ENCODE data around the gene MOCOS. TPM values are rescaled to one million over a fixed set of nuclear protein-coding genes. Genes with fewer than 3 reads are reported as not detected.

Gene MOCOS
- total and polyA plus RNA-seq, 2 donors from 2014 or later: 1.1 to 5.8 TPM

DNA sequence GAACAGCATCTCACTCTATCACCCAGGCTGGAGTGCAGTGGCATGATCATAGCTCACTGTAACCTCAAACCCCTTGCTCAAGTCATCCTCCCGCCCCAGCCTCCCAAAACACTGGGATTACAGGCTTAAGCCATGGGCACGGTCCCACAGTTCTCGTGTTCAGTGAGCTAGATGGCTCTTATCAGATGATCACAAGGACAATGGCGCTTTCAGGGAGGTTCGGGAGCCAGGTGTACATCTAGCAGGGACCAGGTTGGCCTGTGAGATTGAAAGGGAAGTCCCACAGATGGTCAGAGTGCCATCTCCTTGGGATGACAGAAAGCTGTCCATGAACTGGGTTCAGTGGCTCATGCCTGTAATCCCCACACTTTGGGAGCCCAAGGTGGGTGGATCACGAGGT is 96.2 kb downstream of the MOCOS start:
- no peaks in the 10 kb centered on the region for H3K9me3 ChIP-seq (ENCODE audit: control insufficient read depth in 2 of 3, insufficient read depth in 1 of 3, low read length in 3 of 3)
- no peak for FAIRE-seq
- no peaks in the 10 kb centered on the region for H3K36me3 ChIP-seq (ENCODE audit: control insufficient read depth in 2 of 3, insufficient read depth in 3 of 3, low read length in 3 of 3)
- H3K27ac ChIP-seq (ENCODE audit: low read depth in 2 of 2, low read length in 2 of 2): no peak overlapping the region
- H3K27me3 ChIP-seq (ENCODE audit: control insufficient read depth, insufficient read depth, low read length): no peaks in the 10 kb centered on the region
- intact Hi-C loops (cut with DNase I): loop anchor here (10.0 kb wide), 2 partner anchors 189 to 269 kb away; no protein-coding TSS in a partner anchor
- no peak for DNase-seq
- H3K4me3 ChIP-seq (ENCODE audit: low read length in 3 of 3): no peak overlapping the region
- TF ChIP-seq, protein P1, sequence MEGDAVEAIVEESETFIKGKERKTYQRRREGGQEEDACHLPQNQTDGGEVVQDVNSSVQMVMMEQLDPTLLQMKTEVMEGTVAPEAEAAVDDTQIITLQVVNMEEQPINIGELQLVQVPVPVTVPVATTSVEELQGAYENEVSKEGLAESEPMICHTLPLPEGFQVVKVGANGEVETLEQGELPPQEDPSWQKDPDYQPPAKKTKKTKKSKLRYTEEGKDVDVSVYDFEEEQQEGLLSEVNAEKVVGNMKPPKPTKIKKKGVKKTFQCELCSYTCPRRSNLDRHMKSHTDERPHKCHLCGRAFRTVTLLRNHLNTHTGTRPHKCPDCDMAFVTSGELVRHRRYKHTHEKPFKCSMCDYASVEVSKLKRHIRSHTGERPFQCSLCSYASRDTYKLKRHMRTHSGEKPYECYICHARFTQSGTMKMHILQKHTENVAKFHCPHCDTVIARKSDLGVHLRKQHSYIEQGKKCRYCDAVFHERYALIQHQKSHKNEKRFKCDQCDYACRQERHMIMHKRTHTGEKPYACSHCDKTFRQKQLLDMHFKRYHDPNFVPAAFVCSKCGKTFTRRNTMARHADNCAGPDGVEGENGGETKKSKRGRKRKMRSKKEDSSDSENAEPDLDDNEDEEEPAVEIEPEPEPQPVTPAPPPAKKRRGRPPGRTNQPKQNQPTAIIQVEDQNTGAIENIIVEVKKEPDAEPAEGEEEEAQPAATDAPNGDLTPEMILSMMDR (IDR thresholded peaks at IDR 0.05; ENCODE audit: borderline replicate concordance, extremely low read depth, insufficient read depth): no peak
- H3K4me1 ChIP-seq (ENCODE audit: control insufficient read depth in 2 of 3, insufficient read depth in 2 of 3, low read depth in 1 of 3, low read length in 3 of 3): peaks cover 0 to 3% (median 0%) of the 10 kb centered on the region in 3 donors
- no peak overlapping the region for H3K9ac ChIP-seq (ENCODE audit: low read length in 3 of 3)

DNA sequence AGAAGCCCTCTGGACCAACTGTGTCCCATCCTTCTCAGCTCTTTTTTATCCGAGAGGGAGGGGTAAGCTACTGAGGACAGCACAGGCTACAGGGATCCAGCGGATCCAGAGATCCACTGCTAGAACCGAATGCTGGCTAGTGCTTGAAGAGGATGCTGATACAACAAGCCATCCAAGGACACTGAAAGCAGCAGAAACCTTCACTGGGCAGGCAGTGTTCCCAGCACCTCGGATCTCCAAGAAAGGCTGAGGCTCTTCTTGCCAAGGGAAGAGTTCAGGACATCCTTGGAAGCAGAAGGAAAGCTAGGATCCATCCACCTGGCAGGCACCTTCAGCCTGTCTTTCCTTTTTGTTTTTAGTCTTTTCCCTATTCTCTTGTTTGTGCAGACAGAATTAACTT is 97.0 kb downstream of the MOCOS start:
- no peaks in the 10 kb centered on the region for H3K36me3 ChIP-seq (ENCODE audit: control insufficient read depth in 2 of 3, insufficient read depth in 3 of 3, low read length in 3 of 3)
- H3K27me3 ChIP-seq (ENCODE audit: control insufficient read depth, insufficient read depth, low read length): no peaks in the 10 kb centered on the region
- no peak for DNase-seq
- no peak overlapping the region for H3K27ac ChIP-seq (ENCODE audit: low read depth in 2 of 2, low read length in 2 of 2)
- peaks cover 0 to 3% (median 0%) of the 10 kb centered on the region in 3 donors for H3K4me1 ChIP-seq (ENCODE audit: control insufficient read depth in 2 of 3, insufficient read depth in 2 of 3, low read depth in 1 of 3, low read length in 3 of 3)
- no peaks in the 10 kb centered on the region for H3K9me3 ChIP-seq (ENCODE audit: control insufficient read depth in 2 of 3, insufficient read depth in 1 of 3, low read length in 3 of 3)
- FAIRE-seq: no peak
- H3K4me3 ChIP-seq (ENCODE audit: low read length in 3 of 3): no peak overlapping the region
- TF ChIP-seq, protein P1 (IDR thresholded peaks at IDR 0.05; ENCODE audit: borderline replicate concordance, extremely low read depth, insufficient read depth): no peak
- H3K9ac ChIP-seq (ENCODE audit: low read length in 3 of 3): no peak overlapping the region
- intact Hi-C loops (cut with DNase I): loop anchor here (10.0 kb wide), 2 partner anchors 189 to 269 kb away; no protein-coding TSS in a partner anchor

DNA sequence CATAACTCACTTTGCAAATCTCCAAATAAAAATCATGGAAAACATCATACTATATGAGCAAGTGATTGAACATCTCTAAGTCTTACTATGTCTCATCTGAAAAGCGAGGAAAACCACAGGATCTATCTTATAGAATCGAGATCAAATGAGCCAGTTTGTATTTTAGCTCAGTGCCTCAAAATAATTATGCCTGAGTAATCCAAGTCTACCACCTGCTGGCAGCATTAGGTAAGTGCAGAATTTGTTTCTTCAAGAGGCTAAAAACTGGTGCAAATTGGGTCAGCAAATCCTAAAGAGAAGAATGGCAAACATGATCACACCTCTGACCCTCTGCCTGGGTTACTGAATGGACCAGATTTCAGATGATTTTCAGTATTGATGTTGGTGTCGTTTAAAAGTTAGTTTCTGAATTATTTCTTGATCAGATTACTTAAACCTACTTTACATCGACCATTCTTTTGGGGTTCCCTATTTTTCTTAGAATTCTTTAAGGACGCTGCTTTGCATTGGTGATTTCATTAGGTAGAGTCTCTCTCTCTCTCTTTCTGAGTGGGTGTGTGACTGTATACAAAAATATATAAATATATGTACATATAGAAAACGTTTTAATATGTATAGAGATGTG is 97.5 kb downstream of the MOCOS start:
- H3K27ac ChIP-seq (ENCODE audit: low read depth in 2 of 2, low read length in 2 of 2): no peak overlapping the region
- no peak overlapping the region for H3K4me3 ChIP-seq (ENCODE audit: low read length in 3 of 3)
- TF ChIP-seq, protein P1 (IDR thresholded peaks at IDR 0.05; ENCODE audit: borderline replicate concordance, extremely low read depth, insufficient read depth): peak; percentile 91
- H3K4me1 ChIP-seq (ENCODE audit: control insufficient read depth in 2 of 3, insufficient read depth in 2 of 3, low read depth in 1 of 3, low read length in 3 of 3): peaks cover 0 to 3% (median 0%) of the 10 kb centered on the region in 3 donors
- no peaks in the 10 kb centered on the region for H3K27me3 ChIP-seq (ENCODE audit: control insufficient read depth, insufficient read depth, low read length)
- H3K9me3 ChIP-seq (ENCODE audit: control insufficient read depth in 2 of 3, insufficient read depth in 1 of 3, low read length in 3 of 3): no peaks in the 10 kb centered on the region
- intact Hi-C loops (cut with DNase I): loop anchor here (10.0 kb wide), 2 partner anchors 190 to 270 kb away; no protein-coding TSS in a partner anchor
- FAIRE-seq (peak; percentile 95), DNase-seq (peak in 3 of 5 donors; percentile 35 to 88 (median 78))
- H3K36me3 ChIP-seq (ENCODE audit: control insufficient read depth in 2 of 3, insufficient read depth in 3 of 3, low read length in 3 of 3): no peaks in the 10 kb centered on the region
- H3K9ac ChIP-seq (ENCODE audit: low read length in 3 of 3): no peak overlapping the region
